HepG2 (cell line): Measurements from ENCODE around the gene DZIP1L. TPM values are rescaled to one million over a fixed set of nuclear protein-coding genes. Genes with fewer than 3 reads are reported as not detected.

ENCODE experiments used
- ATAC-seq: fragments of 200-7000 bp; cut with Tn5 transposase; 3 replicates; pipeline ENCODE4 v1.9.1; 2020; ENCODE audit warnings: mild to moderate bottlenecking, moderate library complexity
- BruUV-seq: library from RNA; stranded (reverse); fragments of 400-500 nt; replicated peaks from 2 replicates; lab custom pipeline; 2021; lab: Mats Ljungman, UMichigan
- CTCF ChIA-PET: fragments of 300-600 bp; formaldehyde crosslinking; extraction: SDS; loops from one replicate; lab custom pipeline; 2021; ENCODE audit warnings: low total read pairs, inconsistent platforms, low intra/inter-chr PET ratio; lab: Yijun Ruan, JAX
- POLR2A ChIA-PET: fragments of 350-600 bp; sonication (Branson Sonifier 250); formaldehyde crosslinking; loops from one replicate; lab custom pipeline; 2020; ENCODE audit warnings: antibody characterized with exemption, inconsistent platforms; lab: Yijun Ruan, JAX
- DNase-seq: peaks from one replicate; pipeline ENCODE4 v3.0.0-alpha.2; 2015; ENCODE audit warnings: low spot score
- FAIRE-seq: peaks from 3 replicates; lab custom pipeline; 2011; peaks lifted over from hg19 to GRCh38; lab: Jason Lieb, UNC
- H2AFZ ChIP-seq: one replicate; pipeline ENCODE4 v1.6.1; 2011; ENCODE audit warnings: low read length, inconsistent platforms
- H3K27ac ChIP-seq: fragments of 300-600 bp; 3 replicates; pipeline ENCODE4 v1.8.0; 2011; ENCODE audit warnings: mixed run types, mild to moderate bottlenecking, mixed read lengths, low read length, inconsistent platforms; ENCODE audit not compliant: insufficient read depth; ENCODE audit errors: extremely low read length
- H3K27me3 ChIP-seq, 2 experiments: fragments of 200-600 bp in 1 of 2; 2 replicates in 1 of 2; 3 replicates in 1 of 2; pipeline versions ENCODE4 v1.6.0 to v1.8.0; 2011; ENCODE audit warnings: low read length in 2 of 2, mild to moderate bottlenecking in 2 of 2, moderate library complexity in 2 of 2, inconsistent platforms in 1 of 2; ENCODE audit not compliant: insufficient read depth in 2 of 2, control insufficient read depth in 1 of 2
- H3K36me3 ChIP-seq, 2 experiments: fragments of 200-600 bp in 1 of 2; replicated peaks in 1 of 2; 2 replicates in 1 of 2; 3 replicates in 1 of 2; pipeline versions ENCODE4 v1.5.1 to v1.8.0; 2011; ENCODE audit warnings: low read length in 2 of 2, inconsistent platforms in 1 of 2; ENCODE audit not compliant: insufficient read depth in 2 of 2, control insufficient read depth in 1 of 2
- H3K4me1 ChIP-seq: 2 replicates; pipeline ENCODE4 v1.5.1; 2012; ENCODE audit warnings: low read length, inconsistent platforms; ENCODE audit not compliant: insufficient read depth
- H3K4me2 ChIP-seq: 2 replicates; pipeline ENCODE4 v1.6.0; 2011; ENCODE audit warnings: low read depth, low read length, inconsistent platforms
- H3K4me3 ChIP-seq, 3 experiments: fragments of 200-600 bp in 1 of 3; sonication (generic), shearing (Covaris generic) in 1 of 3; replicated peaks in 1 of 3; 2 replicates each; pipeline ENCODE4 v1.5.1; 2011 to 2016; ENCODE audit warnings: low read length in 3 of 3, inconsistent platforms in 2 of 3, low read depth in 2 of 3, mild to moderate bottlenecking in 2 of 3, control low read depth in 1 of 3, mixed read lengths in 1 of 3; ENCODE audit not compliant: insufficient read depth in 1 of 3
- H3K79me2 ChIP-seq: one replicate; pipeline ENCODE4 v1.6.1; 2011; ENCODE audit warnings: low read length, inconsistent platforms; ENCODE audit not compliant: insufficient read depth
- H3K9ac ChIP-seq: 2 replicates; pipeline ENCODE4 v1.6.0; 2011; ENCODE audit warnings: mild to moderate bottlenecking, low read depth, low read length, inconsistent platforms; ENCODE audit not compliant: insufficient read depth
- H3K9me3 ChIP-seq: 2 replicates; pipeline ENCODE4 v1.5.1; 2012; ENCODE audit warnings: mild to moderate bottlenecking, low read length
- H4K20me1 ChIP-seq: 2 replicates; pipeline ENCODE4 v1.6.0; 2011; ENCODE audit warnings: inconsistent platforms, mild to moderate bottlenecking, low read length, moderate library complexity; ENCODE audit not compliant: insufficient read depth
- GATAD1 ChIP-seq: IDR thresholded peaks from 2 replicates; pipeline ENCODE4 v1.6.1; 2016; ENCODE audit warnings: missing genetic modification reagents, missing compliant biosample characterization
- ZFP36L1 ChIP-seq: sonication (generic); formaldehyde crosslinking; IDR thresholded peaks from 2 replicates; pipeline ENCODE4 v1.8.0; 2022; ENCODE audit warnings: mild to moderate bottlenecking, missing genetic modification reagents, moderate library complexity
- ZNF256 ChIP-seq: sonication (generic); formaldehyde crosslinking; conservative IDR thresholded peaks from 2 replicates; pipeline ENCODE4 v1.4.0; 2020; ENCODE audit warnings: missing genetic modification reagents
- ZNF34 ChIP-seq: sonication (generic); formaldehyde crosslinking; IDR thresholded peaks from 2 replicates; pipeline ENCODE4 v1.4.0; 2020; ENCODE audit warnings: mild to moderate bottlenecking, missing genetic modification reagents, borderline replicate concordance
- ZNF780A ChIP-seq: sonication (generic); formaldehyde crosslinking; IDR thresholded peaks from 2 replicates; pipeline ENCODE4 v1.8.0; 2022; ENCODE audit warnings: mild to moderate bottlenecking, missing genetic modification reagents, moderate library complexity
- WGBS: methylation state at CpG from one replicate; pipeline ENCODE4 v1.1.6; 2017; ENCODE audit warnings: low lambda C conversion rate; 5-methylcytosine and 5-hydroxymethylcytosine counted together
- in situ Hi-C: cut with HindIII; loops from 2 replicates; pipeline ENCODE4 v1.10.0; 2017; ENCODE audit warnings: low pct_unique_long_range_greater_than_20kb; ENCODE audit not compliant: extremely low pct_ligation_motif_present
- intact Hi-C: fragments of 100-400 bp; cut with micrococcal nuclease; formaldehyde crosslinking; loops from one replicate; pipeline ENCODE4 v1.10.0; 2022; ENCODE audit not compliant: unreplicated experiment
- polyA plus RNA-seq, 8 experiments: library from polyadenylated mRNA; depleted of rRNA in 3 of 8; stranded (reverse) in 7 of 8; unstranded in 1 of 8; fragments of >200 nt; fragmentation: Illumina TruSeq in 4 of 8; extraction: Trizol in 4 of 8; gene quantifications; 2 replicates each; pipeline versions ENCODE4 v1.2.1 to v1.2.3, GENCODE V29; 2011 to 2016; ENCODE audit warnings: low read depth in 4 of 8, missing spikeins in 1 of 8, mixed read lengths in 1 of 8; ENCODE audit not compliant: insufficient read depth in 1 of 8
- total RNA-seq, 5 experiments: library from RNA; depleted of rRNA; stranded (reverse); fragments of >200 nt; fragmentation: Illumina TruSeq; extraction: Trizol; gene quantifications; 2 replicates each; pipeline ENCODE4 v1.2.3, GENCODE V29; 2016; ENCODE audit warnings: low read depth in 1 of 5
- TF ChIP-seq, protein P1 (sequence below): sonication (generic); formaldehyde crosslinking; IDR thresholded peaks from 2 replicates; pipeline ENCODE4 v1.4.0; 2020; ENCODE audit warnings: mild to moderate bottlenecking, missing genetic modification reagents

Gene DZIP1L
- total and polyA plus RNA-seq, 2 of the 13 experiments (the other 11 are each of a cell fraction or from before 2014, with no cell fraction given) = 0.90 to 1.2 TPM

DNA sequence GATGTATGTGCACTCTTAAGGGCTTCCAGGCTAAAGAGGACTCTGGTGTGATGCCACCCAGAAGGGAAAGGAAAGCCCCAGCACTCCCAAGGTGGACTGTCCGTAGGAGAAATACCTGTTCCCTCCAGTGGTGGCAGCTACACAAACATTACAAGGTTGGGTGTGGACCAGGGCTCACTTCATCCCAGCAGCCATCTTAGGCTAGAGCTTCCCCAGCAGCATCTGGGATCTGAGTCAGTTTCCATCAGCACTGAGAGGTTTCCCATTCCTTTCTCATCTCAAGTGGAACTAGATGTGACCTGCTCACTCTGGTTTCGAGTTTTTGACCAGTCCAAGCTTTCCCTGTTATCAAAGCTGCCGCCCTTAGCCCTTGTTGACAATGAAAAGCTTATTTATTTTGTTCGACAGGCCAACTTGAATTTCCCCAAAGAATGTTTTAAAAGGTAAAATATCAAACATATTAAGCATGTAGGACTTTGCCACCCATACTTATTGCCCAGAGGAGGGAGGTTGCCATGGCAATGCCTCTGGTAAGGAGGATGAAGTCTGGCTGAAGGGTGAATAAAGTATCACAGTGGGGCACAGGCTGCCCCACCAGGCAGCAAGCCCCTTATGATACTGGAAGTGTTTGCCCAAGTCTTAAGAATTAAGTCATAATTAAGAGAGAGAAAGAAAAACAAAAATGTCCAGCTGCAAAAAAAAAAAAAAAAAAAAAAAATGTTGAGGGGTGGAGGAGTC, 76.5 kb downstream of the DZIP1L start:
- POLR2A ChIA-PET = no interaction called here
- Histone ChIP-seq H3K9ac (no peak overlapping the region), H3K27me3 (no peaks in the 10 kb centered on the region; a peak in 1 of 5 replicates), H3K79me2 (no peaks in the 10 kb centered on the region), H3K4me3 (no peak overlapping the region), H3K4me2 (no peak overlapping the region)
- BruUV-seq = no TSS peak
- WGBS = 23% methylated on average over 4 of the region's 4 CpGs
- CTCF ChIA-PET = no interaction called here
- DNase-seq = no peak
- ATAC-seq = peak; percentile 44; the same call in 2 of the 3 replicates
- TF ChIP-seq ZFP36L1 (CRISPR knock-in tag) = no peak
- no peak for TF ChIP-seq ZNF256 (CRISPR knock-in tag)
- no peak for TF ChIP-seq GATAD1
- TF ChIP-seq ZNF34 (CRISPR knock-in tag) = no peak
- TF ChIP-seq, protein P1, sequence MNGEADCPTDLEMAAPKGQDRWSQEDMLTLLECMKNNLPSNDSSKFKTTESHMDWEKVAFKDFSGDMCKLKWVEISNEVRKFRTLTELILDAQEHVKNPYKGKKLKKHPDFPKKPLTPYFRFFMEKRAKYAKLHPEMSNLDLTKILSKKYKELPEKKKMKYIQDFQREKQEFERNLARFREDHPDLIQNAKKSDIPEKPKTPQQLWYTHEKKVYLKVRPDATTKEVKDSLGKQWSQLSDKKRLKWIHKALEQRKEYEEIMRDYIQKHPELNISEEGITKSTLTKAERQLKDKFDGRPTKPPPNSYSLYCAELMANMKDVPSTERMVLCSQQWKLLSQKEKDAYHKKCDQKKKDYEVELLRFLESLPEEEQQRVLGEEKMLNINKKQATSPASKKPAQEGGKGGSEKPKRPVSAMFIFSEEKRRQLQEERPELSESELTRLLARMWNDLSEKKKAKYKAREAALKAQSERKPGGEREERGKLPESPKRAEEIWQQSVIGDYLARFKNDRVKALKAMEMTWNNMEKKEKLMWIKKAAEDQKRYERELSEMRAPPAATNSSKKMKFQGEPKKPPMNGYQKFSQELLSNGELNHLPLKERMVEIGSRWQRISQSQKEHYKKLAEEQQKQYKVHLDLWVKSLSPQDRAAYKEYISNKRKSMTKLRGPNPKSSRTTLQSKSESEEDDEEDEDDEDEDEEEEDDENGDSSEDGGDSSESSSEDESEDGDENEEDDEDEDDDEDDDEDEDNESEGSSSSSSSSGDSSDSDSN (CRISPR knock-in tag) = no peak
- TF ChIP-seq ZNF780A (CRISPR knock-in tag) = no peak
- TF ChIP-seq, all 625 proteins: peak for 0
- Histone ChIP-seq H3K36me3 (no peaks in the 10 kb centered on the region), H4K20me1 (no peaks in the 10 kb centered on the region), H3K4me1 (no peaks in the 10 kb centered on the region), H2AFZ (no peak overlapping the region), H3K9me3 (no peaks in the 10 kb centered on the region), H3K27ac (no peak overlapping the region)
- no peak for FAIRE-seq
- in situ Hi-C loops (no loop called here), intact Hi-C loops (no loop called here)
